Measurements from ENCODE around the gene GNPAT.

DNA sequence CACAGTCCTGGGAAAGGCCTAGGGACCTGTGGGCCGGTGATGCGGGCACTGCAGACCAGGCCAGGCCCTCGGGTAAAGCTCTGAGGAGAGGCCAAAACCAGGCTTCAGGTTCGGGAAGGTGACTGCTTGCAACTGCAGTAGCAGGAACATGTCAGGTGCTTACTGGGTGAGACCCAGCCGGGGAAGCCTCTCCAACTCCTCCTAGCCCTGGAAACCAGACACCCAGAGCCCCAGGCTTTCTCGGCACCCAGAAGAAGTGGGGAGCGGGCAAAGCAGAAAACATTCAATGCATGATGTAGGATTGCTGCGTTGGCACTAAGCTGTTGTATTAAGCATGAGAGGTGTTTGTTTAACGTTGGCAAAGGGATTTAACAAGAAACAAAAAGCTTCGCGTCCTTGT is 20.2 kb upstream of the GNPAT start:
- TF ChIP-seq, protein P1, sequence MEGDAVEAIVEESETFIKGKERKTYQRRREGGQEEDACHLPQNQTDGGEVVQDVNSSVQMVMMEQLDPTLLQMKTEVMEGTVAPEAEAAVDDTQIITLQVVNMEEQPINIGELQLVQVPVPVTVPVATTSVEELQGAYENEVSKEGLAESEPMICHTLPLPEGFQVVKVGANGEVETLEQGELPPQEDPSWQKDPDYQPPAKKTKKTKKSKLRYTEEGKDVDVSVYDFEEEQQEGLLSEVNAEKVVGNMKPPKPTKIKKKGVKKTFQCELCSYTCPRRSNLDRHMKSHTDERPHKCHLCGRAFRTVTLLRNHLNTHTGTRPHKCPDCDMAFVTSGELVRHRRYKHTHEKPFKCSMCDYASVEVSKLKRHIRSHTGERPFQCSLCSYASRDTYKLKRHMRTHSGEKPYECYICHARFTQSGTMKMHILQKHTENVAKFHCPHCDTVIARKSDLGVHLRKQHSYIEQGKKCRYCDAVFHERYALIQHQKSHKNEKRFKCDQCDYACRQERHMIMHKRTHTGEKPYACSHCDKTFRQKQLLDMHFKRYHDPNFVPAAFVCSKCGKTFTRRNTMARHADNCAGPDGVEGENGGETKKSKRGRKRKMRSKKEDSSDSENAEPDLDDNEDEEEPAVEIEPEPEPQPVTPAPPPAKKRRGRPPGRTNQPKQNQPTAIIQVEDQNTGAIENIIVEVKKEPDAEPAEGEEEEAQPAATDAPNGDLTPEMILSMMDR (IDR thresholded peaks at IDR 0.05; ENCODE audit: insufficient read depth, low read length, poor library complexity, severe bottlenecking), result no peak
- TF ChIP-seq EZH2phosphoT487 (conservative IDR thresholded peaks at IDR 0.05; ENCODE audit: low read length), result no peak
